Limb (tissue), 2 donors: Measurements from ENCODE around the gene ICAM1.
A peak's percentile ranks its signal among the peaks of the same experiment; 100 is the strongest.

Experiments
- DNase-seq, 2 donors: peaks; one replicate each; pipeline ENCODE4 v3.0.0-alpha.2; 2016; ENCODE audit errors: extremely low spot score in 2 of 2

Gene ICAM1

GRCh38 chr19:10292789-10293636 lies 22.1 kb downstream of the ICAM1 start:
- DNase-seq: no peak

- DNase-seq: no peak
These were observed 22.9 kb downstream of the ICAM1 start for GRCh38 chr19:10293637-10294367.

- DNase-seq: no peak
These were observed 23.4 kb downstream of the ICAM1 start for GRCh38 chr19:10294368-10294697.

GRCh38 chr19:10295305-10295846 lies 24.5 kb downstream of the ICAM1 start:
- no peak for DNase-seq

DNA sequence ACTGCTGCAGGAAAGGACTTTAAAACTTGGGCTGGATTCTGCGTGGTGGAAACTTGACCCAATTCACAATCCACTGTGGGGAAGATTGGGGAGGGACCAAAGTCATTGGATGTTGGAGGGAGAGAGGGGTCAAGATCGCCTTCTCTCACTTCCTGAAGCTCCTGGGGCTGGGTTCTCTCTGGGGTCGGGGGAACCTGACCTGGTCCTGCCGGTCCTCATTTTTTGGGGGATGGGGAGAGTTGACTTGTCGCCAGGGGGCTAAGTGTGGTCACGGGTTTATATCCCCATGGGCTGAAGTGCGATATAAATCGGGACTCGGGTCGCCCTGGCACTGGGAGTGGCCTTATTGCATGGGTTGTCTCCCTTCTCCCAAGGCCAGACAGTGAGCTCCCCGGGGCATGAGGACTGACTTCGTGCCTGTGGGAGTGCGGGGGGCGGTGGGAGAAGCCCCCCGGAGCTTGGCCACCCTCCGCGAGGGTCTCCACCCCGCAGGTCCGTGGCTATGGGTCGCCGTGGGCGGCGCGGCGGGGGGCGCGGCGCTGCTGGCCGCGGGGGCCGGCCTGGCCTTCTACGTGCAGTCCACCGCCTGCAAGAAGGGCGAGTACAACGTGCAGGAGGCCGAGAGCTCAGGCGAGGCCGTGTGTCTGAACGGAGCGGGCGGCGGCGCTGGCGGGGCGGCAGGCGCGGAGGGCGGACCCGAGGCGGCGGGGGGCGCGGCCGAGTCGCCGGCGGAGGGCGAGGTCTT lies 25.1 kb downstream of the ICAM1 start:
- no peak for DNase-seq

GRCh38 chr19:10299545-10300458 lies 28.9 kb downstream of the ICAM1 start:
- no peak for DNase-seq

- no peak for DNase-seq
These were observed 34.4 kb downstream of the ICAM1 start for GRCh38 chr19:10305139-10305806.

DNA sequence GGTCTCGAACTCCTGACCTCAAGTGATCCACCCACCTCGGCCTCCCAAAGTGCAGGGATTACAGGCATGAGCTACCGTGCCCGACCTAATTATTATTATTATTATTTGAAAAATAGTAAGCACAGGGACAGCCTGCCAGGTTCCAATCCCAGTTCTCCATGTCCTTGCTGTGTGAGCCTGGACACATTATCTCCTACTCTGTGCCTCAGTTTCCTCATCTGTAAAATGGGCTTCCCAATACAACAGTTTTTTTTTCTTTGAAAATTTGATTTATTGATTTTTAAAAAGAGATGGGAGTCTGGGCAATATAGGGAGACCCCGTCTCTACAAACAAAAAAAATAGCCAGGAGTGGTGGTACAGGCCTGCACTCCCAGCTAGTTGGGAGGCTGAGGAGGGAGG lies 35.4 kb downstream of the ICAM1 start:
- DNase-seq: no peak

GRCh38 chr19:10309423-10309822 lies 38.5 kb downstream of the ICAM1 start, which contains the start of gene ZGLP1:
TSS of gene ZGLP1 (minus strand) at chr19:10309815.
- no peak for DNase-seq

DNA sequence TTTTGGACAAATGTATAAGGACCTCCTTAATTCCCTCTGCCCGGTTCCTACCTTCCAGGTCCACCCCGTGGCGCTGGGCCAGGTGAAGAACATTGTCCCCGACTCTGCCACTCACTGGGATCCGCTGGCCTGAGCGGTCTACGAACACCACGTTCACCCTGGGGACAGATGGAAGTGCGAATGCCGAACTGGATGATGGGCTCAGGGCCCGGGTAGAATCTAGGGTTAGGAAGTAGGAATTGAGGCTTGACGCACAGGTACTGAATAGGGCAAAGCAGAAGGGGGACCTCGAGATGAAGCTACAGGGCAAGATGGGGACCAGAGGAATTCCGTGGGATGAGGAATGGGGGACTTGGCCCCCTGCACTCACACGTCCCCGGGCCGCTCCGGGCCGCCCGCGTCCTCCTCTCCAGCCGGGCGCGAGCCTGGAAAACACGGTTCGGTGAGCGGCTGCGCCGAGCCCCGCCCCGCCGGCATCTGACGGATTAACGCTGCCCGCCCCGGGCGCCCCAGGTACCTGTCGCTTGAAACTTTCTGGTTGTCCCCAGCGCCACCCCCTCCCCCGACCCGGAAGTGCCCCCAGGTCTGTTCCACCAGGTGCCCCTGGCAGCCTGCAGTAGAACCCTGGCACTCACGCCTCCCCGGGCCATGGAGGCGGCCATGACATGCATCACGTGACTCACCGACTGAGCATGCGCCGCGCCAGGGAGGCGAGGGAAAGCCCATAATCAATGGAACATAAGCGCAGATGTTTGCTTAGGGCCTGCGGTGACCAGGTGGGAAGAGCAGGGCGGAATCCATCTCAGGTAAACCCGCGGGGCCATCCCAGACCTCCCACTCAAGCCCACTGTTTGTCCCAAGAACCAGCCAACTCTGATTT lies 44.7 kb downstream of the ICAM1 start, which contains the start of gene FDX2:
Gene FDX2 (minus strand): TSS at position 681 of the 880 bp plus-strand sequence. CDS start 19 bp downstream, at position 662.
- peak; percentile 84 to 92 for DNase-seq

GRCh38 chr19:10316229-10317044 lies 45.5 kb downstream of the ICAM1 start:
- DNase-seq: no peak

GRCh38 chr19:10317045-10317856 lies 46.3 kb downstream of the ICAM1 start:
- no peak for DNase-seq

DNA sequence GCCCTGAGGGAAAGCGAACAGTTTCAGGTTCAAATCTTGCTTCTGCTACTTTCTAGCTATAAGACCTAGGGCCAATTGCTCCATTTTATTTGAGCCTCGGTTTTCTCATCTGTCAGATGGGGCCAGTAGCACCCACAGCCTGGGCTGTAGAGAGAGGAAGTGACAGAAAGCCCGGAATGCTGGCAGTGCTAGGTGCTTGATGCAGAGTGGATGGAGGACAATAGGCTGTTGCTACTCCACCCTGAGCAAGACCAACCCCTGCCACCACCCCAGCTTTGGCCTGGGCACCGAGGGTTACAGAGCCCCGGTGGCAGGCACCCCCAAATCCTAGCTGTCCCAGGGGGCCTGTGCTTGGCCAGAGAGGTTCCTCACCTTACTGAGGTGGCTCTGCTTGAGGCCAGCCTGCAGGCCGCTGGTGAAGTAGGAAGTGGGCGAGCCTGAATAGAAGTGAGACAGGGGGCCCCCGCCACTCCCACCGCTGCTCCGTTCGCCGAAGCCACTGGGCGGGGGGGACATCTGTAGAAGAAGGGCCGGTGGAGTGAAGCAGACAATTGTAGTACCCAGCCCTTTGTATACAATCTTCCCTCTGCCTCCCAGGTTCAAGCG lies 47.0 kb downstream of the ICAM1 start:
- DNase-seq: no peak

GRCh38 chr19:10318807-10319682 lies 48.1 kb downstream of the ICAM1 start:
- DNase-seq: no peak

- no peak for DNase-seq
These were observed 49.9 kb downstream of the ICAM1 start for GRCh38 chr19:10320602-10321416.
